ENCODE results near the gene OSBP2.

Gene OSBP2

DNA sequence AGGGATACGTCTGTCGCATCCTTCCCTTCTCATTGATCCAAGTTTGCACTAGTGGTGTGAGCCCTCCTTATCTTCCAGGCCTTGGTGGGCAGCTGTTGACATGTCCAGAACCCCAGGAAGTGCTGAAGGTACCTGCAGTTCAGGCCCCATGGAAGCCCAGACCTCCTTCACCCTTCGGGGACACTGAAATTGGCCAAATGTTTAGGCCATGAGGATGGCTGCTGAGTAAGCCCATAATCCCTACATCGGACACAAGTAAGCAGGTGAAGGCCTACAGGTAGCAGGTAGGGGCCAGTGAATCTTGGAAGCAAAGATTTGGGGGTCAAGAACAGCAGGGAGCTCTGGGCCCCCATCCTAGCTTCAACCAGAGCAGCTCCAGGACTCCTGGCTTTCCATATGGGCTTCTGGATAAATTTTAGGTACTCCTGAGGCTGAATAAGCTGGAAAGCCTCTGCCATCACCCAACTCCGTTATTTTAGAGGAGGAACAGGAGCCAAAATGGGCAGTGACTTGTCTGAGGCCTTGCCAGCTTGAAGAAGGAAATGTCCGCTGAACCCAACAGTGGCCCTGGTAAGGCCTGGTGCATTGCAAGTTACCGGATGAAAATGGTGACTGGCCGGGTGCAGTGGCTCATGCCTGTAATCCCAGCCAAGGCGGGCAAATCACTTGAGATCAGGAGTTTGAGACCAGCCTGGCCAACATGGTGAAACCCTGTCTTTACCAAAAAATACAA is 228.7 kb downstream of the OSBP2 start:
- TF ChIP-seq PPARA (CRISPR knock-in tag; IDR thresholded peaks at IDR 0.05; ENCODE audit: borderline replicate concordance) (no peak), ZFP30 (CRISPR knock-in tag; IDR thresholded peaks at IDR 0.05) (no peak), ZNF70 (CRISPR knock-in tag; IDR thresholded peaks at IDR 0.05) (no peak), ARNTL (CRISPR knock-in tag; IDR thresholded peaks at IDR 0.05; ENCODE audit: borderline replicate concordance, low read depth) (no peak), TCF4 (CRISPR knock-in tag; IDR thresholded peaks at IDR 0.05; ENCODE audit: borderline replicate concordance) (no peak), ISL1 (CRISPR knock-in tag; IDR thresholded peaks at IDR 0.05) (no peak), ZNF8 (CRISPR knock-in tag; IDR thresholded peaks at IDR 0.05) (no peak), ESRRG (CRISPR knock-in tag; IDR thresholded peaks at IDR 0.05) (no peak), OSR1 (CRISPR knock-in tag; IDR thresholded peaks at IDR 0.05) (no peak), SNAI2 (CRISPR knock-in tag; IDR thresholded peaks at IDR 0.05) (no peak)
- TF ChIP-seq, protein P1, sequence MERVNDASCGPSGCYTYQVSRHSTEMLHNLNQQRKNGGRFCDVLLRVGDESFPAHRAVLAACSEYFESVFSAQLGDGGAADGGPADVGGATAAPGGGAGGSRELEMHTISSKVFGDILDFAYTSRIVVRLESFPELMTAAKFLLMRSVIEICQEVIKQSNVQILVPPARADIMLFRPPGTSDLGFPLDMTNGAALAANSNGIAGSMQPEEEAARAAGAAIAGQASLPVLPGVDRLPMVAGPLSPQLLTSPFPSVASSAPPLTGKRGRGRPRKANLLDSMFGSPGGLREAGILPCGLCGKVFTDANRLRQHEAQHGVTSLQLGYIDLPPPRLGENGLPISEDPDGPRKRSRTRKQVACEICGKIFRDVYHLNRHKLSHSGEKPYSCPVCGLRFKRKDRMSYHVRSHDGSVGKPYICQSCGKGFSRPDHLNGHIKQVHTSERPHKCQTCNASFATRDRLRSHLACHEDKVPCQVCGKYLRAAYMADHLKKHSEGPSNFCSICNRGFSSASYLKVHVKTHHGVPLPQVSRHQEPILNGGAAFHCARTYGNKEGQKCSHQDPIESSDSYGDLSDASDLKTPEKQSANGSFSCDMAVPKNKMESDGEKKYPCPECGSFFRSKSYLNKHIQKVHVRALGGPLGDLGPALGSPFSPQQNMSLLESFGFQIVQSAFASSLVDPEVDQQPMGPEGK (CRISPR knock-in tag; IDR thresholded peaks at IDR 0.05; ENCODE audit: borderline replicate concordance), result no peak
- TF ChIP-seq, protein P2, sequence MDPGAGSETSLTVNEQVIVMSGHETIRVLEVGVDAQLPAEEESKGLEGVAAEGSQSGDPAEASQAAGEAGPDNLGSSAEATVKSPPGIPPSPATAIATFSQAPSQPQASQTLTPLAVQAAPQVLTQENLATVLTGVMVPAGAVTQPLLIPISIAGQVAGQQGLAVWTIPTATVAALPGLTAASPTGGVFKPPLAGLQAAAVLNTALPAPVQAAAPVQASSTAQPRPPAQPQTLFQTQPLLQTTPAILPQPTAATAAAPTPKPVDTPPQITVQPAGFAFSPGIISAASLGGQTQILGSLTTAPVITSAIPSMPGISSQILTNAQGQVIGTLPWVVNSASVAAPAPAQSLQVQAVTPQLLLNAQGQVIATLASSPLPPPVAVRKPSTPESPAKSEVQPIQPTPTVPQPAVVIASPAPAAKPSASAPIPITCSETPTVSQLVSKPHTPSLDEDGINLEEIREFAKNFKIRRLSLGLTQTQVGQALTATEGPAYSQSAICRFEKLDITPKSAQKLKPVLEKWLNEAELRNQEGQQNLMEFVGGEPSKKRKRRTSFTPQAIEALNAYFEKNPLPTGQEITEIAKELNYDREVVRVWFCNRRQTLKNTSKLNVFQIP (CRISPR knock-in tag; IDR thresholded peaks at IDR 0.05; ENCODE audit: borderline replicate concordance, low read depth), result no peak
- TF ChIP-seq, protein P3, sequence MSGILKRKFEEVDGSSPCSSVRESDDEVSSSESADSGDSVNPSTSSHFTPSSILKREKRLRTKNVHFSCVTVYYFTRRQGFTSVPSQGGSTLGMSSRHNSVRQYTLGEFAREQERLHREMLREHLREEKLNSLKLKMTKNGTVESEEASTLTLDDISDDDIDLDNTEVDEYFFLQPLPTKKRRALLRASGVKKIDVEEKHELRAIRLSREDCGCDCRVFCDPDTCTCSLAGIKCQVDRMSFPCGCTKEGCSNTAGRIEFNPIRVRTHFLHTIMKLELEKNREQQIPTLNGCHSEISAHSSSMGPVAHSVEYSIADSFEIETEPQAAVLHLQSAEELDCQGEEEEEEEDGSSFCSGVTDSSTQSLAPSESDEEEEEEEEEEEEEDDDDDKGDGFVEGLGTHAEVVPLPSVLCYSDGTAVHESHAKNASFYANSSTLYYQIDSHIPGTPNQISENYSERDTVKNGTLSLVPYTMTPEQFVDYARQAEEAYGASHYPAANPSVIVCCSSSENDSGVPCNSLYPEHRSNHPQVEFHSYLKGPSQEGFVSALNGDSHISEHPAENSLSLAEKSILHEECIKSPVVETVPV (CRISPR knock-in tag; IDR thresholded peaks at IDR 0.05), result no peak
- no peak for ATAC-seq

DNA sequence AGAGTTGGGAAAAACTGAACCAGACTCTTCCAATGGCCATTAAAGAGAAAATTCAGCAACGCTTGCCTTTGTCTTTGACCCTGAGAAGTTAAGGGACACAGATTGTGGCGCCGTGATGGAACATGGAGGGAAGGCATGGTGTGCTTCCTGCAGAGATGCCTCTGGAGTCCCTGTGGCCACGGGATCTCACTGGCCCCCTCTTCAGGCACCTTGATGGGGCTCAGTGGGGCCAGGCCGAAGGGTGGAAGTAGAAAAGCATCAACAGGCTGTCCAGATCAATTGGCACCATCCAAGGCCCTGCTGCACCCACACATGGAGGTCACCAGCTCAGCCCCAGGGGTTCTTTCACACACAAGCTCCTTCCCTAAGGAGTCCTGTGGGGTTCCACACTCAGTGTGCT is 231.0 kb downstream of the OSBP2 start:
- no peak for TF ChIP-seq ZNF565 (CRISPR knock-in tag; conservative IDR thresholded peaks at IDR 0.05; ENCODE audit: low read depth)
- no peak for TF ChIP-seq TCF4 (CRISPR knock-in tag; IDR thresholded peaks at IDR 0.05; ENCODE audit: borderline replicate concordance)
- TF ChIP-seq CSDC2 (CRISPR knock-in tag; IDR thresholded peaks at IDR 0.05), result no peak
- no peak for TF ChIP-seq ESRRG (CRISPR knock-in tag; IDR thresholded peaks at IDR 0.05)
- no peak for TF ChIP-seq BACH2 (CRISPR knock-in tag; IDR thresholded peaks at IDR 0.05; ENCODE audit: borderline replicate concordance)
- no peak for TF ChIP-seq ZC3H10 (CRISPR knock-in tag; IDR thresholded peaks at IDR 0.05)
- TF ChIP-seq, protein P1 (CRISPR knock-in tag; IDR thresholded peaks at IDR 0.05; ENCODE audit: borderline replicate concordance), result no peak
- no peak for TF ChIP-seq ZNF8 (CRISPR knock-in tag; IDR thresholded peaks at IDR 0.05)
- no peak for TF ChIP-seq ARNTL (CRISPR knock-in tag; IDR thresholded peaks at IDR 0.05; ENCODE audit: borderline replicate concordance, low read depth)
- TF ChIP-seq CREB5 (CRISPR knock-in tag; IDR thresholded peaks at IDR 0.05; ENCODE audit: low read depth), result no peak
- no peak for TF ChIP-seq RARB (CRISPR knock-in tag; IDR thresholded peaks at IDR 0.05)
- no peak for TF ChIP-seq GLIS3 (CRISPR knock-in tag; IDR thresholded peaks at IDR 0.05)
- TF ChIP-seq TOX (CRISPR knock-in tag; IDR thresholded peaks at IDR 0.05; ENCODE audit: borderline replicate concordance), result no peak
- no peak for TF ChIP-seq OSR1 (CRISPR knock-in tag; IDR thresholded peaks at IDR 0.05)
- TF ChIP-seq, protein P4, sequence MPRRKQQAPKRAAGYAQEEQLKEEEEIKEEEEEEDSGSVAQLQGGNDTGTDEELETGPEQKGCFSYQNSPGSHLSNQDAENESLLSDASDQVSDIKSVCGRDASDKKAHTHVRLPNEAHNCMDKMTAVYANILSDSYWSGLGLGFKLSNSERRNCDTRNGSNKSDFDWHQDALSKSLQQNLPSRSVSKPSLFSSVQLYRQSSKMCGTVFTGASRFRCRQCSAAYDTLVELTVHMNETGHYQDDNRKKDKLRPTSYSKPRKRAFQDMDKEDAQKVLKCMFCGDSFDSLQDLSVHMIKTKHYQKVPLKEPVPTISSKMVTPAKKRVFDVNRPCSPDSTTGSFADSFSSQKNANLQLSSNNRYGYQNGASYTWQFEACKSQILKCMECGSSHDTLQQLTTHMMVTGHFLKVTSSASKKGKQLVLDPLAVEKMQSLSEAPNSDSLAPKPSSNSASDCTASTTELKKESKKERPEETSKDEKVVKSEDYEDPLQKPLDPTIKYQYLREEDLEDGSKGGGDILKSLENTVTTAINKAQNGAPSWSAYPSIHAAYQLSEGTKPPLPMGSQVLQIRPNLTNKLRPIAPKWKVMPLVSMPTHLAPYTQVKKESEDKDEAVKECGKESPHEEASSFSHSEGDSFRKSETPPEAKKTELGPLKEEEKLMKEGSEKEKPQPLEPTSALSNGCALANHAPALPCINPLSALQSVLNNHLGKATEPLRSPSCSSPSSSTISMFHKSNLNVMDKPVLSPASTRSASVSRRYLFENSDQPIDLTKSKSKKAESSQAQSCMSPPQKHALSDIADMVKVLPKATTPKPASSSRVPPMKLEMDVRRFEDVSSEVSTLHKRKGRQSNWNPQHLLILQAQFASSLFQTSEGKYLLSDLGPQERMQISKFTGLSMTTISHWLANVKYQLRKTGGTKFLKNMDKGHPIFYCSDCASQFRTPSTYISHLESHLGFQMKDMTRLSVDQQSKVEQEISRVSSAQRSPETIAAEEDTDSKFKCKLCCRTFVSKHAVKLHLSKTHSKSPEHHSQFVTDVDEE (CRISPR knock-in tag; IDR thresholded peaks at IDR 0.05), result no peak
- TF ChIP-seq ZFP3 (CRISPR knock-in tag; IDR thresholded peaks at IDR 0.05), result no peak
- no peak for TF ChIP-seq ZFP30 (CRISPR knock-in tag; IDR thresholded peaks at IDR 0.05)
- no peak for TF ChIP-seq ISL1 (CRISPR knock-in tag; IDR thresholded peaks at IDR 0.05)
- no peak for TF ChIP-seq SNAI2 (CRISPR knock-in tag; IDR thresholded peaks at IDR 0.05)
- ATAC-seq, result no peak

Data from SK-N-SH treated with all-trans-retinoic acid at 6 μM for 48 hours (cell line).